HG02610 (cell line): ENCODE results near the gene SCTR.

Source experiments
- ATAC-seq: cut with Tn5 transposase; IDR thresholded peaks from one replicate; pipeline ENCODE4 v1.9.1; 2021; ENCODE audit warnings: mild to moderate bottlenecking, moderate library complexity; ENCODE audit not compliant: unreplicated experiment

Gene SCTR

GRCh38 chr2:119475857-119476244 is 48.4 kb downstream of the SCTR start:
- no peak for ATAC-seq

DNA sequence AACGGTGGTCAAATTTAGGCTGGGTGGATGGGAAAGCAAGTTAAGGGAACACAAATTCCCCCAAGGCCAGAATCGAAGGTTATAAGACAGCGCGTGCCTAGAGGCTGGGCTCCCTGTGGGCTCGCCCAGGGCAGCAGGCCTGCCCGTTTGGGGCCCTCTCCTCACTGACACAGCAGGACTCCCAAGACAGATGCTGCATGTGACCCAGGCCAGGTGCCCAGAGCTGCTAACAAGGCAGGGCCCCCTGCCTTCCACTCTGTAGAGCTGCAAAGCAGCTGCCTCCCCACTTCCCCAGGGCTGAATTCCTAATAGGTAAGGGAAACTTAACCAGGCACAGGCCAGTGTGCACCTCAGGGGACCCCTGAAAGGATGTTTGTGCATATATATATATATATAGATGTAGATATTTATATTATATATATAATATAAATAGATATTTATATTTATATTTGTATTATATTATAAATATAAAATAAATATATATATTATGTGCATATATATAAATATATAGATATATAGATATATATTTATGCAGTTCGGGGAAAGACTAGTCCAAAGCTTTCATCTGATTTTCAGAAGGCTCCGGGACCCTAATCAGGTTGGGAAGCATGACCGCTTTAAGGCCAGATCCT is 48.9 kb downstream of the SCTR start:
- ATAC-seq, result no peak

DNA sequence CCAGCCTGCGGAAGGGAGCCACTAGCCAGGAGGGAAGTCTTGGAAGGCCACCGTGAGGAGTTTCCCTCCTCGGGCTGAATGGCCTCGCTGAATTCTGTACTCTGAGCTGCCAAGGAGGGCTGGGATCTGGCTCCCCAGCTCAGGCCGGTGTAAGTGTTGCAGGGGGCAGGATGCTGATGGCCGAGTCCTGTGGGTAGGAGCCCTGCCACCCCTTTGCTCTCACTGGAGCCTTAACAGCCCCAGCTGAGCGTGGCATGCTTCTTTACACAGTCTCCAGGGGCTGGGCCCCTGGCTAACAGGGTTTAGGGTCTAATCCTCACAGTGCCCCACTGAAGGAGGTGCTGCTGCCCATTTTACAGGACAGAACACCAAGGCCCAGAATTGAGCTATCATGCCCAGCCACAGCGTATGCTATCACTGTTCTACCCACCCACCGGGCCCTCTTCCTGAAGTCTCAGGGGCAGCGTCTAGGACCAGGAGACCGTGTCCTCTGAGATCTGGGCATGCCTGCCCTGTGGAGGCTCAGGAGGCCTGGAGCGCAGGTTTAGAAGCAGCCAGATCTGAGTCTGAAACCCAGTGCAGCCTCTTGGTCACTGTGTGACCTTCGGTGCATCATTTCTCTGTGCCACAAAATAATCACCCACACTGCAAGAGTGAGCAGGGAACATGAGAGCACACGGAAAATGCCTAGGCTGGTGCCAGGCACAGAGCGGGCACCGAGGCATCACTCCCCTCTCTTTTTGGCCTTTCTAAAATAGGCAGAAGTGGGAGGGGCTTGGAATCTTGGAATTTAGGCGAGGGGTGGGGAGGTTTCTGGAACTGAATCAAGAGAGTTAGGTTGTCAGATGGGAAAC is 49.7 kb downstream of the SCTR start:
- no peak for ATAC-seq

DNA sequence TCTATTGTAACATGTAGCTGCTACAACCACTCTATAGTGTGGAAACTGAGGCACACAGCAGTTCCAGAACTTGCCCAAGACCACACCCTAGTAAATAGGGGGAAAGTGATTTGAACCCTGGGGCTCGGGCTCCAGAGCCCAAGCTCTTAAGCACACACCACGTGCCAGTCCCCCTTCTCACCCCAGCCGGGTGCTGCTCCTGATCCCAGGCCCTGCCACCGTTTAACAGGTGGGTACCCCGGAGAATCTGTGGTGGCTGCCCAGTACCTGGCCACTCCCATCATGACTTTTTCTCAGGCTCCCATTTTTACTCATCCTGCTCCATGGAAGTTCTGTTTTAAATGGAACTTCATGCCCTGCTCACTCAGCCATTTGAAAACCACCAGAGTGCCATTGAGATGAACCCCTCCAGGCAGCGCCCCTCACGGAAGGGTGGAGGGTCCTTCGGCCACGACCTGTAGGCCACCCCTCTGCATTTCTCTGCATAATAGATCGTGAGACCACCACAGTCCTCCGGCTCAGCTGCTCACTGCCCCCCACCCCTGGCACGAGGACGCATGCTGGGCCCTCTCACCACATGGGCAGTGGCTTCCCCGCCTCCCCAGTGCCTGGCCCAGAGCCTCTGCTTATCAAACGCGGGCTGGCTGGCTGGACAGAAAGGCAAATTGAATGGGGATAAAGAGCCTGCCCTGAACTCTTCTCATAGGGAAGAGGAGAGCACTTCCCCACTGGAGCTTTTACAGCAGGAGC is 50.5 kb downstream of the SCTR start:
- no peak for ATAC-seq

DNA sequence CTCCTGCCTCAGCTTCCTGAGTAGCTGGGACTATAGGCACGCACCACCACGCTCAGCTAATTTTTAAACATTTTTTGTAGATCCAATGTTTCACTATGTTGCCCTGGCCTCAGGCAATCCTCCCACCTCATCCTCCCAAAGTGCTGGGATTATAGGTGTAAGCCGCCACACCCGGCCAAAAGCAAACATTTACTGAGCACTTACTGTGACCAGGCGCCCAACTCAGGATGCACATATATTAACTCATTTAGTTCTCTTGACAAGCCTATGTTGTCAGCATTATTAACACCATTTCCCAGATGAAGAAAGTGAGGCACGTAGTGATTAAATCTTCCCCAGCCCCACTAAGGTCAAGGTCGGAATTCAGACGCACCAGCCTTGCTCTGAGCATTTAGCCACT is 51.5 kb downstream of the SCTR start:
- no peak for ATAC-seq

GRCh38 chr2:119469661-119470297 is 54.5 kb downstream of the SCTR start:
- no peak for ATAC-seq

DNA sequence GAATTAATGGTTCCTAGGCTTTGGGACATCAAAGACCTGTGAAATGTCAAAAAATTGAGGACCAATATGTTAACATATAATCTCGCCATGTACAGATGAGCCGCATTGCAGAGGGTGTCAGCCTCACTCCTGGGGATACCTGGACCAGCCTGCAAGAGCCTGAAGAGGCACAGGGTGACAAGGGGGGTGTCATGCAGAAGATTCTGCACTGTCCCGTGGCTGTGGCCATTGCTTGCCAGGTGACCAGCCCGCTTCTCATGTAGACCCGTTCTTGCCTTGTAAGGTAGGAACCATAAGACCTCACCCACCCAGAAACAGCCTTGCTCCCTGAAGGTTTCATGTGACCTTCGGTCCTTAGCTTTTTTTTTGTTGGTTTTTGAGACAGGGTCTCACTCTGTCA is 55.2 kb downstream of the SCTR start:
- no peak for ATAC-seq

- peak; percentile 75 for ATAC-seq
Measured at GRCh38 chr2:119468154-119468955, 55.9 kb downstream of the SCTR start.

DNA sequence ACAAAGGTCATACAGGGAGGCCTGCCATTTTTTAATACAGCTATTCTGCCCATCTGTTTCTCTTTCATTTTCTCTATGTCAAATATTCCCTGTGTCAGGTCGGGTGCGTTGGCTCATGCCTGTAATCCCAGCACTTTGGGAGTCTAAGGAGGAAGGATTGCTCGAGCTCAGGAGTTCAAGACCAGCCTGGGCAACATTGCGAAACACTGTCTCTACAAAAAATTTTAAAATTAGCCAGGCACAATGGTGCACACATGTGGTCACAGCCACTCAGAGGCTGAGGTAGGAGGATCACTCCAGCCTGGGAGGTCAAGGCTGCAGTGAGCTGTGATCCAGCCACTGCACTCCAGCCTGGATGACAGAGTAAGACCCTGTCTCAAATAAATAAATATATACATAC is 57.9 kb downstream of the SCTR start:
- ATAC-seq, result no peak

DNA sequence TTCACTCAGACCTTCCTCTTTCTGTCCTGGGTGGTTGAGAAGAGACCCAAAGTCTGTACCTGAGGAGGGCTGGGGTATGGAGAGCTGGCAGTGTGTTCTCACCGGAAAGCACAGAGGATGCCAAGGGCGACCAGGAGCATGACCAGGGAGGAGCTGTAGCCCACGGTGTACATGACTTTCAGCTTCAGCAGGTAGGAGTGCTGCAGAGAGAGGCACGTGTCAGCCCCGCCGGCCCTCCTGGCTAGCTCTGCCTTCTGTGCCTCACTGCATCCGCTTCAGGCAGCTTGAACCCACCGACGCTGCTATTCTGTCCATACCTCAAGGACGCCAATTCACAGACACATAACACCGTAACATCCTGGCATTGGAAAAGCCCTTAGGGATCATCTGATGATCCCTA is 58.6 kb downstream of the SCTR start:
- no peak for ATAC-seq

DNA sequence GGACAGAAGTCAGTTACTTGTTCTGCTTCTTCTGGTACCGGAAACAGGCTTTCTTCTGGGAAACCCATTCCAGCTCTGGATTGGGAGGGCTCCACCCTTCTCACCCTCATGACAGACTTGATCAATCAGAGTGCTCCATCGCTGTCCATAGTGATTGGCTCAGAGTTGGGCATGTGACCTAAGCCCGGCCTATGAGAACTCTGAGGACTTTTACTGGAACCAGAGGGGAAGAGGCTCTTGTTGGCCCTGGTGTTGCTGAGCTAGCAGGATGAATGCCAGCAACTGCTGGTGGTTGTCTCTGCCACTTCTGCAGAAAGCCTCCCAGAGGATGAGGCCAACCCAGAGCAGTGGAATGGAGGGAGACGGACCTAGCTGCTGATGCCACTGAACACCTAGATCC is 59.3 kb downstream of the SCTR start:
- no peak for ATAC-seq

GRCh38 chr2:119463990-119464389 is 60.3 kb downstream of the SCTR start:
- no peak for ATAC-seq

DNA sequence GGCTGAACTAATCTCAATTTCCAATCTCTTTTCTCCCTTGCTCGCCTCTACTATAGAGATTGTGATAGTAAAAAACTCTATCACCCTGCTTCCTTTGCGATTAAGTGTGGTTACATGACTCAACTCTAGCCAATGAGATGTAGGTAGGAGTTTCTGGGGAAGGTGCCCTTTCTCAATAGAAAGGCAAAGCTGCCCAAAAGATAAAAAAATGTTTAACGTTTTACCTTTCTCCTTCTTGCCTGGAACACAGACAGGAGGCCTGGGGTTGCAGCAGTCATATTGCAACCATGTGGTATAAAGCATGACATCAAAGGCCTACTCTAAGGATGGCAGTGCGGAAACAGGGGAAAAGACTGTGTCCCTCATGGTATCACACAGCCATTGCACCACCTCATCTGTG is 61.1 kb downstream of the SCTR start:
- ATAC-seq, result peak; percentile 58

DNA sequence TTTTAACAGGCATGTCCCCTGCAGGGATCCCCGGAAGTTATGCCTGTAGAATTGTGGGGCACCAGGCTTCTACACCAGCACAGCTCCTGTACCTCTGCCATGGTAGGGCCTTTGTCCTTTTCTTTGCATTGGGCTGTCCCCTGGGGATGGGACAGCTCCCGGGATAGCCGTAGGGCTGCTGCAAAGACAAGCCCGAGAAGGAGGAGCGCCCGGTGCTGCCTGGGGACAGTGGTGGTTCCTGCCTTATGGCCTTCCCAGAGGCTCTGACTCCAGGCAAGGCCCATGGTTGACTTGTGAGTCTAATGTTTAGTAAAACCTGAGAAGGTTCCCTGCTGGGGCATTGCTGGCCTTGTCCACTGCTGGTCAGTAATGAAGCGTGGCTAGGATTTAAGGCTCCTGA is 61.7 kb downstream of the SCTR start:
- no peak for ATAC-seq

DNA sequence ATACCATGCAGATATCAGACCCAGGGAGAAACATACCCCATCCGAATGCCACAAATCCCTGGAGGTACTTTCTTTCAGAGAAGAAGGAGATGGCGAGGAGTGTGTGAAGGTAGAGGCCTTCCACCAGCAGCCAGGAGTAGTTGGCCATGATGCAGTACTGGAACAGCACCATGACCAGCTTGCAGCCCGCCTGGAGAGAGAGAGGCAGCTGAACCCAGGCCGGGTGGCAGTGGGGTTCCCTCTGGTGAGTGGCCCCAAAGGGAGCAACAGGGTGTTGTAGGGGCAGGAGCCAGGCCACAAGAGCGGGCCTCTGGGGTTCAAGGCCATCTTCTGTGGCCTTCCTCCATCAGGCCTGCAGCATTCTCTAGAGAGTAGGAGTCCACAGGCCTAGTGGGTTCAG is 62.5 kb downstream of the SCTR start:
- no peak for ATAC-seq

DNA sequence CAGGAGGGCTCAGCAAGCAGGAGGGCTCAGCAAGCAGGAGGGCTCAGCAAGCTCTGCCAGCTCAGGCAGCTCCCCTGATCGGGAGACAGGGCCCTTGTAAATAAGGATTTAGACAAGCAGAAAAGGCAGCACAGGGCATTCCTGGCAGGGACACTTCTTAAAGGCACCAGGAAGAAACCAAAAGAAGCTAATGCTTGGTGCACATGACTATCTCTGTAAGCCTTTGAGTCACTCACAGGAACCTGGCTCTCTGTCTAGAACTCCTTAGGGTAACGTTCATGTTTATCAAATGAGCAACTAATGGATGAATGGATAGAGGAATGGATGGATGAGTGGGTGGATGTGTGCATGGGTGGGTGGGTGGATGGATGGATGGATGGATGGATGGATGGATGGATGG is 64.2 kb downstream of the SCTR start:
- ATAC-seq, result no peak

GRCh38 chr2:119455066-119455718 is 69.1 kb downstream of the SCTR start:
- no peak for ATAC-seq

GRCh38 chr2:119453972-119454593 is 70.2 kb downstream of the SCTR start:
- ATAC-seq, result no peak

GRCh38 chr2:119451336-119452050 is 72.8 kb downstream of the SCTR start:
- no peak for ATAC-seq
